H9 (cell line): Measurements from ENCODE around the gene RPS15. TPM values are rescaled to one million over a fixed set of nuclear protein-coding genes. Genes with fewer than 3 reads are reported as not detected.

Source experiments
- DNase-seq: peaks from one replicate; pipeline ENCODE4 v3.0.0-alpha.2; 2017
- H2AFZ ChIP-seq: one replicate; pipeline ENCODE4 v1.6.1; 2013; ENCODE audit warnings: mild to moderate bottlenecking, low read length, control low read depth, moderate library complexity
- H2AK5ac ChIP-seq: 2 replicates; pipeline ENCODE4 v1.6.1; 2013; ENCODE audit warnings: low read length, control low read depth, mixed read lengths; ENCODE audit not compliant: insufficient read length
- H2BK120ac ChIP-seq: one replicate; pipeline ENCODE4 v1.6.1; 2013; ENCODE audit warnings: low read depth, mild to moderate bottlenecking, low read length, control low read depth, inconsistent platforms; ENCODE audit not compliant: poor library complexity, severe bottlenecking
- H2BK12ac ChIP-seq: 2 replicates; pipeline ENCODE4 v1.6.1; 2013; ENCODE audit warnings: low read length, control low read depth, mixed read lengths, low read depth; ENCODE audit not compliant: insufficient read length
- H2BK15ac ChIP-seq: 2 replicates; pipeline ENCODE4 v1.6.1; 2013; ENCODE audit warnings: low read depth, low read length, control low read depth
- H2BK20ac ChIP-seq: one replicate; pipeline ENCODE4 v1.6.1; 2013; ENCODE audit warnings: low read depth, mild to moderate bottlenecking, low read length, control low read depth, inconsistent platforms; ENCODE audit not compliant: poor library complexity, severe bottlenecking
- H2BK5ac ChIP-seq: 2 replicates; pipeline ENCODE4 v1.6.1; 2013; ENCODE audit warnings: low read length, control low read depth, mixed read lengths; ENCODE audit not compliant: insufficient read length
- H3K14ac ChIP-seq: 2 replicates; pipeline ENCODE4 v1.6.1; 2013; ENCODE audit warnings: low read length, control low read depth; ENCODE audit not compliant: insufficient read depth
- H3K18ac ChIP-seq: 2 replicates; pipeline ENCODE4 v1.6.1; 2013; ENCODE audit warnings: low read depth, mild to moderate bottlenecking, mixed read lengths, low read length, control low read depth; ENCODE audit not compliant: insufficient read length
- H3K23ac ChIP-seq: 2 replicates; pipeline ENCODE4 v1.6.1; 2013; ENCODE audit warnings: low read length, control low read depth, mixed read lengths, low read depth; ENCODE audit not compliant: insufficient read length
- H3K23me2 ChIP-seq: 2 replicates; pipeline ENCODE4 v1.6.1; 2013; ENCODE audit warnings: low read depth, mild to moderate bottlenecking, mixed read lengths, low read length, control low read depth; ENCODE audit not compliant: insufficient read length, poor library complexity, severe bottlenecking
- H3K27ac ChIP-seq: 2 replicates; pipeline ENCODE4 v1.5.1; 2013; ENCODE audit warnings: low read length, control low read depth, mixed read lengths, low read depth; ENCODE audit not compliant: insufficient read length
- H3K27me3 ChIP-seq: 2 replicates; pipeline ENCODE4 v1.6.1; 2013; ENCODE audit warnings: low read length, control low read depth, inconsistent platforms; ENCODE audit not compliant: insufficient read depth
- H3K4ac ChIP-seq: 2 replicates; pipeline ENCODE4 v1.6.1; 2013; ENCODE audit warnings: low read depth, mild to moderate bottlenecking, control low read depth, inconsistent platforms, low read length, moderate library complexity
- H3K4me1 ChIP-seq: 2 replicates; pipeline ENCODE4 v1.6.1; 2013; ENCODE audit warnings: low read length, control low read depth, inconsistent platforms; ENCODE audit not compliant: insufficient read depth
- H3K4me2 ChIP-seq: 2 replicates; pipeline ENCODE4 v1.6.1; 2013; ENCODE audit warnings: low read length, control low read depth, mixed read lengths; ENCODE audit not compliant: insufficient read length, insufficient read depth
- H3K56ac ChIP-seq: 2 replicates; pipeline ENCODE4 v1.6.1; 2013; ENCODE audit warnings: low read depth, mild to moderate bottlenecking, mixed read lengths, low read length, control low read depth; ENCODE audit not compliant: insufficient read length
- H3K79me1 ChIP-seq: 2 replicates; pipeline ENCODE4 v1.6.1; 2013; ENCODE audit warnings: low read depth, mild to moderate bottlenecking, moderate library complexity, low read length, control low read depth, inconsistent platforms; ENCODE audit not compliant: insufficient read depth, poor library complexity, severe bottlenecking
- H3K79me2 ChIP-seq: 2 replicates; pipeline ENCODE4 v1.6.1; 2013; ENCODE audit warnings: low read length, control low read depth, inconsistent platforms; ENCODE audit not compliant: insufficient read depth
- H3K9ac ChIP-seq: 2 replicates; pipeline ENCODE4 v1.6.1; 2013; ENCODE audit warnings: low read length, control low read depth, mixed read lengths; ENCODE audit not compliant: insufficient read length; ENCODE audit errors: extremely low read depth
- H3K9me3 ChIP-seq: one replicate; pipeline ENCODE4 v1.6.1; 2013; ENCODE audit warnings: low read depth, low read length, inconsistent platforms; ENCODE audit not compliant: control insufficient read depth
- H3T11ph ChIP-seq: one replicate; pipeline ENCODE4 v1.6.1; 2013; ENCODE audit warnings: mild to moderate bottlenecking, low read length, control low read depth, inconsistent platforms
- H4K20me1 ChIP-seq: one replicate; pipeline ENCODE4 v1.6.1; 2013; ENCODE audit not compliant: control insufficient read depth, insufficient read length, insufficient read depth
- H4K5ac ChIP-seq: 2 replicates; pipeline ENCODE4 v1.6.1; 2013; ENCODE audit warnings: low read depth, mild to moderate bottlenecking, mixed read lengths, low read length, control low read depth; ENCODE audit not compliant: insufficient read length
- H4K8ac ChIP-seq: replicated peaks from 2 replicates; pipeline ENCODE4 v1.6.1; 2013; ENCODE audit warnings: low read length, control low read depth, mixed read lengths, low read depth; ENCODE audit not compliant: insufficient read length
- H4K91ac ChIP-seq: 2 replicates; pipeline ENCODE4 v1.6.1; 2013; ENCODE audit warnings: low read depth, mild to moderate bottlenecking, moderate library complexity, mixed read lengths, low read length, control low read depth; ENCODE audit not compliant: insufficient read length
- H3K27ac Mint-ChIP-seq, 3 experiments: 2 replicates in 2 of 3; 3 replicates in 1 of 3; pipeline ENCODE4 v1.8.0; 2020 to 2021; ENCODE audit warnings: mixed read lengths in 3 of 3, mild to moderate bottlenecking in 1 of 3, moderate library complexity in 1 of 3
- H3K27me3 Mint-ChIP-seq: 2 replicates; pipeline ENCODE4 v1.8.0; 2021; ENCODE audit warnings: low read depth, mild to moderate bottlenecking, moderate library complexity, mixed read lengths
- H3K36me3 Mint-ChIP-seq, 3 experiments: 2 replicates in 2 of 3; 3 replicates in 1 of 3; pipeline ENCODE4 v1.8.0; 2020 to 2021; ENCODE audit warnings: low read depth in 3 of 3, mixed read lengths in 3 of 3; ENCODE audit not compliant: insufficient read depth in 1 of 3
- H3K4me1 Mint-ChIP-seq, 2 experiments: 2 replicates each; pipeline ENCODE4 v1.8.0; 2020; ENCODE audit warnings: mixed read lengths in 2 of 2
- H3K4me3 Mint-ChIP-seq, 2 experiments: 2 replicates in 1 of 2; 3 replicates in 1 of 2; pipeline ENCODE4 v1.8.0; 2020 to 2021; ENCODE audit warnings: mild to moderate bottlenecking in 2 of 2, mixed read lengths in 2 of 2, moderate library complexity in 1 of 2
- H3K9me3 Mint-ChIP-seq, 2 experiments: 2 replicates in 1 of 2; 3 replicates in 1 of 2; pipeline ENCODE4 v1.8.0; 2020; ENCODE audit warnings: mild to moderate bottlenecking in 2 of 2, mixed read lengths in 2 of 2, moderate library complexity in 1 of 2
- CTCF ChIP-seq: fragments of 200-600 bp; sonication (generic); conservative IDR thresholded peaks from 3 replicates; pipeline ENCODE4 v1.8.0; 2021; ENCODE audit warnings: antibody characterized with exemption, mild to moderate bottlenecking
- WGBS: extraction: QIAGEN DNeasy Blood & Tissue Kit; methylation state at CpG from one replicate; pipeline ENCODE4 v1.1.7; 2013; ENCODE audit warnings: missing lambda C conversion rate, low lambda C conversion rate, mixed read lengths; ENCODE audit not compliant: insufficient read length; ENCODE audit errors: extremely low coverage; 5-methylcytosine and 5-hydroxymethylcytosine counted together
- total RNA-seq: library from RNA; stranded (reverse); gene quantifications from 2 replicates; pipeline ENCODE4 v1.2.1, GENCODE V29; 2021

Gene RPS15
- total RNA-seq, 1 experiment from 2014 or later = 1,628 TPM

- Histone ChIP-seq H2AK5ac (no peak overlapping the region), H3K27ac (no peak overlapping the region), H4K91ac (no peak overlapping the region), H3K18ac (no peak overlapping the region), H3K14ac (no peak overlapping the region; the same call in 1 of the 2 replicates), H2BK15ac (no peak overlapping the region), H3K23ac (no peak overlapping the region), H3K23me2 (no peaks in the 10 kb centered on the region), H3K9ac (no peak overlapping the region), H4K20me1 (no peaks in the 10 kb centered on the region), H2BK12ac (no peak overlapping the region), H2BK5ac (no peak overlapping the region), H3K56ac (no peak overlapping the region), H3T11ph (no peak overlapping the region), H3K4ac (no peak overlapping the region), H3K4me2 (no peak overlapping the region), H3K27me3 (no peaks in the 10 kb centered on the region), H2AFZ (no peak overlapping the region), H2BK20ac (no peak overlapping the region), H2BK120ac (no peak overlapping the region), H3K79me2 (no peaks in the 10 kb centered on the region), H4K8ac (no peak overlapping the region), H3K9me3 (no peaks in the 10 kb centered on the region), H3K4me1 (no peaks in the 10 kb centered on the region), H4K5ac (no peak overlapping the region), H3K79me1 (no peaks in the 10 kb centered on the region)
- no peaks in the 10 kb centered on the region; the same call in 1 of the 2 replicates for H3K27me3 Mint-ChIP-seq
- H3K36me3 Mint-ChIP-seq = peaks cover 5 to 21% (median 18%) of the 10 kb centered on the region in 3 experiments; a peak in 6 of 7 replicates
- WGBS = no CpG with 5 or more reads among the region's 25 CpGs
- peaks cover 0 to 6% of the 10 kb centered on the region in 2 experiments; a peak in 2 of 4 replicates for H3K4me1 Mint-ChIP-seq
- no peak overlapping the region for H3K27ac Mint-ChIP-seq
- H3K4me3 Mint-ChIP-seq = no peak overlapping the region
- no peaks in the 10 kb centered on the region for H3K9me3 Mint-ChIP-seq
- no peak for TF ChIP-seq CTCF
- DNase-seq = no peak
Measured at GRCh38 chr19:1396019-1396767, 42.0 kb upstream of the RPS15 start.
